Putamen (tissue), 1 donor: ENCODE measurements around the gene GATC.

ENCODE experiments used
- DNase-seq: peaks from one replicate; pipeline ENCODE4 v3.0.0-alpha.2; 2016; ENCODE audit warnings: low spot score

GATC gene, protein sequence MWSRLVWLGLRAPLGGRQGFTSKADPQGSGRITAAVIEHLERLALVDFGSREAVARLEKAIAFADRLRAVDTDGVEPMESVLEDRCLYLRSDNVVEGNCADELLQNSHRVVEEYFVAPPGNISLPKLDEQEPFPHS

DNA sequence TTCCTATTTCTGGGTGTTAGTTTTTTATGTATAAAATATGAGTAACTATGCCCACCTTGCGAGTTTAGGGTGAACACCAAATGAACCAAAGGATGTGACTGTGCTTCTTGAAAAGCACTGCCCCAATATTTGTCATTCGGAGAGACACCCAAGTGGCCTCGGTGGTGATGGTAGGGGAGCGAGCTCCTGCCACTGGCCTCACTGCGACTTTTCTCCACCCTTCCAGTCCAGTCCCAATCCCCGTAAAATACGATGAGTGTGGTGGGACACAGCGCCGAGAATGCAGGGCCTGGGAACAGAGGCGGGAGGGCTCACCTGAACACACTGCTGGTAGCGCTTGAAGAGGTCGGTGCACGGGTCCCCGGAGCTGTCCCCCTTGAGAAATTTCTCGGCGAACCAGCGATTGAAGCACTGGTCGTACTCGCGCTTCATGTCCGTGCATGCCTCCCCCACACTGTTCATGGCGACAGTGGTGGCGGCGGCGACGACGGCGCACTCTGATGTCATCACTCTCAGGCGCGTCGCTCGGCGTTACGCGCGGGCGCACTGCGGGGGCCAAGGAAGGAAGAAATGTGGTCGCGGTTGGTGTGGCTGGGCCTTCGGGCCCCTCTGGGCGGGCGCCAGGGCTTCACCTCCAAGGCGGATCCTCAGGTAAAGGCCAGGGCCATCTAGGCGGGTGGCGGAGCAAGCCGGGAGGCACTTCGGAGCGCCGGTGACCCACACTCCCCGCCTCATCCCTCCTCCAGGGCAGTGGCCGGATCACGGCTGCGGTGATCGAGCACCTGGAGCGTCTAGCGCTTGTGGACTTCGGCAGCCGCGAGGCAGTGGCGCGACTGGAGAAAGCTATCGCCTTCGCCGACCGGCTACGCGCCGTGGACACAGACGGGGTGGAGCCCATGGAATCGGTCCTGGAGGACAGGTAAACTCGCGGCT lies at the start of gene GATC, which contains the start of gene TRIAP1:
TSS of gene GATC (plus strand) at position 534 of the 933 bp plus-strand sequence. CDS start at position 571, 37 bp downstream.
TSS of gene TRIAP1 (minus strand) at position 474 of the 933 bp plus-strand sequence. CDS start at position 462, 12 bp downstream.
- peak; percentile 83 for DNase-seq

DNA sequence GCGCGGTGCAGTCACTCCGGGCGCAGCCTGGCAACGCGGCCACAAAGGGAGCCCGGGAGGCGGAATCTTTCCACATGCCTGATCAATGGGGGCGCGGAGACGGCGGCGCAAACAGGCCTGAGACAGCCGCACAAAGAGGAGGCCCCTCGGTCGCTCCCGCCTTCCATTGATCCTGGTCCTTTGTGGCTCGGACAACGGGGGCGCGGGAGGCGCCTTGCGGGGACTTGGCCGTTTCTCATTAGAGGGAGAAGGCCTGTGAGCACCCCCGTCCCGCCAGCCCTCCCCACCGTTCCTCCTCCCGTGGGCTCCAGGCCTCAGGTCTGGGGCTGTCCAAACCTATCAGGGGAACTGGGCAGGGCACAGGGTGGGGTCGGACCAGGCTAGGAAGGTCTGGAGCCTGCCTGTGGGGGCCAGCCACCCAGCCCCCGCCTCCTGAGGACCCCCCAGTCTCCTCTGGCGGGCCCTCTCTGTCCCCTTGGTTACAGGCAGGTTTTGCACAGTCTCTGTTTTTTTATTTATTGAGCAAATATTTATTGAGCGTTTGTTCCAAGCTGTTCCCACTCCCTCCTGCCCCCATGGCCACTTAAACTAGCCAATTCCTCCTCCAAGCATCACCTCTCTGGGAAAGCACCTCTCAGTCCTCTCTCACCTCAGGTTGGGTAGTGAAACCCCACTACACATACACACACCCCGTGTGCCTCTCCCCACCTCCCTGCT lies 48.3 kb upstream of the GATC start:
- DNase-seq = peak; percentile 23

DNA sequence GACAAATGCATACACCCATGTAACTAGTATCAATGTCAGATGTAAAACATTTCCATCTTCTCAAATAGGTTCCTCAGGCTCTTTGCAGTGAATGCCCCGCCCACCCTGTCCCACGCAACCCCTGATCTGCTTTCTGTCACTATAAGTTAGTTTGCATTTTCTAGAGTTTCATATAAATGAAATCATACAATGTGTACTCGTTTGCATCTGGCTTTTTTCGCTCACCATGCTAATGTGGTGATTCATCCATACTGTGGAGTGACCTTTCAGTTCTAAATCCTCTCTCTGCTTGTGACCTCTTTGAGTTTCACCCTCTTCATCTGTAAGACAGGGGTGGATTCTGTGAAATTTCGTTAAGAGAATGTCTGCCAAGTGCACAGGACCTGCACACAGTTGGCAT lies 46.7 kb upstream of the GATC start:
- DNase-seq = no peak

DNA sequence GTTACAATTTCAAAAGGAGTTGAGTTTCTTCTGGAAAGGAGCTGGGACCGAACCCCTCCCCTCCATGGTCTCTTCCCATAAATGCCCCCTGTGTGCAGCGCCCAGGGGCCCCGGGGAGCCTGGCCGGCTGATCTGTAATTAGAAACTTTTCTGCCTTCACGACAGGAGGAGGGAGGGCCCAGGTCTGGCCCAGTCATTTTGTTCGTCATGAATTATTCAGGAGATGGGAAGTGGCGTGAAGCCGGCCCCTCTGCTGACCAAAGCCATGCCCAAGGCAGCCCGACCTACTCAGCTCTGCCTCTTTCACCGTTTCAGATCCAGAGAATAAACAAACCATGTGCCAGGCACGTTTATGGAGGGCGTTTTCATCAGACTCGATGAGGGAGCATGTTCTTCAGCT lies 44.0 kb upstream of the GATC start:
- peak; percentile 9 for DNase-seq

DNA sequence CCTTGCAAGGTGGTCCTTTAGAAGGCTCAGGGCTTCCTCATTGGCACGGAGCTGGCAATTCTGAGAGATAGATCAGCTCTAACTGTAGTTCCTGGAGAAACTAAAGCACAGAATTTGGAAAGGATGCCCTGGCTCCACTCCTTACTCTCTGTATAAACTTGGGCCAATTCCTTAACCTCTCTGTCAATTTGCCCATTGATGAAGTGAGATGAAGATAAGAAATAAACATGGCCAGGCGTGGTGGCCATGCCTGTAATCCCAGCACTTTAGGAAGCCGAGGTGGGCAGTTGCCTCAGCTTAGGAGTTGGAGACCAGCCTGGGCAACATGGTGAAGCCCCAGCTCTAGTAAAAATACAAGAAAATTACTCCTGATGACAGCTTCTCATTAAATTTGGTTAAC lies 42.4 kb upstream of the GATC start:
- DNase-seq = no peak

DNA sequence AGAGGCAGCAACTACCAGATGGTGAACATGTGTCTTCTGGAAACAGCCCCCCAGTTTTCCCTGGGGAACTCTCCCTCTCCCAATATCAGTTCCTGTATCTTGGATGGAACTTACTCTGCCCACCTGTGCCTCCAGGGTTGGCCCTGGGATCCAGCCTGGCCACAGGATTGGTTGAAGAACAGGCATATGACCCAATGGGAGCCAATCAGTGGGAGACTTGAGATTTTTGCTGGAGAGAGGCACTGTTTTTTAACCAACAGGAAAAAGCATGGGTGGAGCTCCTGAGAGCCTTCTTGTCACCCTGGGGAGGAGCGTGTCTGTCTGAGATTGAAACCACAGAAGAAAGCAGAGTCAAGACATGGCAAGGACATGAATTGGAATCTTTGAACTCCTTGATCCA lies 42.0 kb upstream of the GATC start:
- DNase-seq = no peak

DNA sequence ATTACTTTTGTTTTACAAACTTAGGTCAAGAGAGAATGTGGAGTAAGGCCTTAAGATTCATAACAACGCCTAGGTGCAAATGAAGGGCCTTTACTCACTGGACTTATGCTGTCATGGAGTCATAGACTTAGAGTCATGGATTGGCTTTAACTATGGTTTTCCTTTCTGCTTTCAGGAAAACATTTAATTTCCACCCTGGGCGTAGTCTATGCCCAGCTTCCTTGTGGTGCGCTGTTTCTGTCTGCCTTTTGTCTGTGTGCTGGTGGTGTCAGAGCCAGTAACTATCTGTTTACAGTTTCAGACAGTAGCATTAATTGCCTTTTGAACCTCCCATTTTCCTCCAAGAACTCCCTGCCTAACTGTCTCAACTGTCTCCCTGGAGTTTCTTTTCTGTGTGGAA lies 40.2 kb upstream of the GATC start:
- no peak for DNase-seq

DNA sequence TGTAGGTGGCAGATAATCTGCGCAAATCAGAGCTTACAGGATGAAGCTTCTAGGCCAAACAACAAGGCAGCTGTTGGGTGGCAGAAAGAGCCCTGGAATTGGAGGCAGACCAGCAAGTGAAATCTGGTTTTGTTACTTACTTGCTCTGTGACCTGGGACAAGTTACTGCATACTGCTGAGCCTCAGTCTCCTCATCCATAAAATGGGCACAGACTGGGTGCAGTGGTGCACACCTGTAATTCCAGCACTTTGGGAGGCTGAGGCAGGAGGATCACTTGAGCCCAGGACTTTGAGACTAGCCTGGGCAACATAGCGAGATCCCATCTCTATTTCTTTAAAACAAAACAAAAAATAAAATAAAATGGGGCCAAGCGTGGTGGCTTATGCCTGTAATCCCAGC lies 39.7 kb upstream of the GATC start:
- no peak for DNase-seq

DNA sequence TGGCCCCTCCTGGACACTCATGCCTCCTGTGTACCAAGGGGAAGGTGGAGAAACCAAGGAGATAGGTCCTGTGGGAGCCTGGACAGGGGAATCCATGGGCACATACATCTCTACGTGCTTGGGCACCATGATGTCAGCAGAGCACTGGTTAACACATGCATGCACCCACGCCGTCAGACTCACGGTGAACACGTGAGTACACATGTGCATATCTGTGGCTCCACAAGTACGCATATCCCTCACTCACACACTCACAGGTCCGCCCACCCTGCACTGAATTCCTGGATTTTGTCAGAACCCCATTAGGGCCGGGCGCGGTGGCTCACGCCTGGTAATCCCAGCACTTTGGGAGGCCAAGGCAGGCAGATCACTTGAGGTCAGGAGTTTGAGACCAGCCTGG lies 37.5 kb upstream of the GATC start:
- DNase-seq = no peak

DNA sequence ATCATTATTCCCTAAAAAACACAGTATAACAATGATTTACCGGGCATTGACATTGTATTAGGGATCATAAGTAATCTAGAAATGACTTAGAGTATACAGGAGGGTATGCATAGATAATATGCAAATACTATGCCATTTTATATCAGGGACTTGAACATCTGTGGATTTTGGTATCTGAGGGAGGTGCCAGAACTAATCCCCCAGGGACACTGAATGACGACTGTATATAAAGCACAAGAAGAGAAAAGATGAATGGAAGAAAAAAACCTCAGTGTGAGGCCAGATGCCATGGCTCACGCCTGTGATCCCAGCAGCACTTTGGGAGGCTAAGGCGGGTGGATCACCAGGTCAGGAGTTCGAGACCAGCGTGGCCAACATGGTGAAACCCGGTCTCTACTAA lies 33.8 kb upstream of the GATC start:
- DNase-seq = no peak

DNA sequence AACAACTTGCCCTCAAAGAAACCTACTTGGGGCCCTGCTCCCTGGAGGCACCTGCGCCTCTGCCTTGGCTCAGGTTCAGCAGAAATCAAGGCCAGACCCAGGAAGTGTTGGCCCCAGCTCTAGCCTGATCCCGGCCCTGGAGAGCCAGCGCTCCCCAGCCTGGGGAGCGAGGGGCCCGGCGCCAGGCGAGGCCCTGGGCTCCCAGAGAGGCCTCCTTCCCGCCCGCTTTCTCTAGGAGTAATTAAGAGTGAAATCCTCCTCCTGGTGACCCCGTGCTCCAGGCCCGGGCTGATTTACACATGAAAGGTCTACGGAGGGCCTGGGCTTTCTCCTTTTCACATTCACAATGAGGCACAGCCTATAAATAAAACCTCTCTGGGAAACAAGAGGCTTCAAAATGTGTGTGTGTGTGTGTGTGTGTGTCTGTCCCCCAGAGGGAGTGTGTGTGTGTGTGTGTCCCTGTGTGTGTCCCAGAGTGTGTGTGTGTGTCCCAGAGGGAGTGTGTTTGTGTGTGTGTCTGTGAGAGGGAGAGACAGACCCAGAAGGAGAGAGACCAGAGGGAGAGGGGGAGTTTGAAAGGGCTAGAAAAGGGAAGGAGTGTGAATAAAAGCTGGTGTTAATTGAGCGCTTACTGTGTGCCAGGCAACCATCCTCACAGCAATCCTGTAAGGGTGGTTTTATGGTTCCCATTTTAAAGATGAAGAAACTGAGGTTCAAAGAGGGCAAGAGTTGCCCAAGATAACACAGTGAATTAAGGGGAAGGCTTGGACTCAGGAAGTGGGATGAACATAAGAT lies 32.1 kb upstream of the GATC start:
- DNase-seq = peak; percentile 57

DNA sequence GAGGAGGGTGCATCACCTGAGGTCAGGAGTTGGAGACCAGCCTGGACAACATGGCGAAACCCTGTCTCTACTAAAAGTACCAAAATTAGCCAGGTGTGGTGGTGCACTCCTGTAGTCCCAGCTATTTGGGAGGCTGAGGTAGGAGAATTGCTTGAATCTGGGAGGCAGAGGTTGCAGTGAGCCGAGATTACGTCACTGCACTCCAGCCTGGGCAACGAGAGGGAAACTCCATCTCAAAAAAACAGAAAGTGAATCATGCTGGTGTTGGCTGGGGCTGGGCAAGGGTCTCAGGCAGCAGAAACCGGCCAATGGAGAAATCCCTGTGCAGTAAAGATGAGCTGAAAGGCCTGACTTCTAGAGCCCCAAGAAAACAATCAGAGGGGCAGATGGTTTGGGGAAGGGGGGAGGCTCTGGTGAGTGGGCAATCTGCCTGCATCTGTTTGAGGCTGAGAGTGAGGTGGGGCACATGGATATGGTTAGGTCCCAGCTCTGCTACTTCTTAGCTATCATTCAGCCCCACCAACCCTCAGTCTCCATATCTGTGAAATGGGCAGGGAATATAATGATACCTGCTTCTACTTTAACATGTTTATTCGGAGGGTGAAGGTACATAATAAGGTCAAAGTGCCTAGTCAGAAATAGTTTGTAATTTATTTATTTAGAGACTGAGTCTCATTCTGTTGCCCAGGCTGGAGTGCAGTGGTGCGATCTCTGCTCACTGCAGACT lies 29.6 kb upstream of the GATC start:
- no peak for DNase-seq

DNA sequence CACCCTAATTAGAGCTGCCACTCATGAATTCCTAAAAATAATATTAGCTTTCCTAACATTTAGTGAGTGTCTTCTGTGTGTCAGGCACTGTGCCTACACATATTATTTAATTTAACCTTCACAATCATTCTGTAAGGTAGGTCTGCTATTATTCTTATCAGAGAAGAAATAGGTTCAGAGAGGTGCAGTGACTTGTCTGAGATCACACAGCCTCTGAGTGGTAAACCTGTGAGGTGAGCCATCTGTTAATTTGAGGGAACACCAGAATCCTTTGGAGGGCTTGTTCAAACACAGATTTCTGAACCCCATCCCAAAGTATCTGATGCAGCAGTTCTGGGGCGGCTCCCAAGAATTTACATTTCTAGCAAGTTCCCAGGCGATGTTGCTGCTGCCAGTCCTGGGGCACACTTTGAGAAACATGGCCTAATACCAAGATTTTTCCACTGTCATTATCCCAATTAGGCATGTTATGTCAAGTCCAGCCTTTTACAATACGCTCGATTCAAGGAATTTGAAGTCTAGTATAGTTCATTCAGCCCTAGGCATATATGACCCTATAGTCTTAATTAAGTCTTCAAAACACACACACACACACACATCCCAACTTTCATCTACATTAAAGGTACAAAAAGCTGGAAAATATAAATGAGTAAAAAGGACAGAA lies 28.2 kb upstream of the GATC start:
- DNase-seq = no peak

DNA sequence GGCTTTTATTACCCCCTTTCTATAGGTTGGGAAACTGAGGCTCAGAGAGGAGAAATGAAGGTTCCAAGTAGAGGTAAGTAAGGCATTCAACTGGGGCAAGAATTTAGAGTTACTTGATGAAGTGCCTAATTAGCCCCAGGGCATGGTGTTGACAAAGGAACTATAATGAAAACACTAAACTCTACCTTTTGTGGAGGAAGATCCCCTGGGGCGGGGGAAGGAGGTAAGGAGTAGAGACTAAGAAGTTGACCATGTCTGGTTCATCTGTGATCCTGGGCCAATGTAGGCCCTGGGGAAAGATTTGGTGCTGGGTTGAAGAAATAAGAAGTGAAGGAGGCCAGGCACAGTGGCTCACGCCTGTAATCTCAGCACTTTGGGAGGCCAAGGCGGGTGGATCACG lies 24.5 kb upstream of the GATC start:
- no peak for DNase-seq

DNA sequence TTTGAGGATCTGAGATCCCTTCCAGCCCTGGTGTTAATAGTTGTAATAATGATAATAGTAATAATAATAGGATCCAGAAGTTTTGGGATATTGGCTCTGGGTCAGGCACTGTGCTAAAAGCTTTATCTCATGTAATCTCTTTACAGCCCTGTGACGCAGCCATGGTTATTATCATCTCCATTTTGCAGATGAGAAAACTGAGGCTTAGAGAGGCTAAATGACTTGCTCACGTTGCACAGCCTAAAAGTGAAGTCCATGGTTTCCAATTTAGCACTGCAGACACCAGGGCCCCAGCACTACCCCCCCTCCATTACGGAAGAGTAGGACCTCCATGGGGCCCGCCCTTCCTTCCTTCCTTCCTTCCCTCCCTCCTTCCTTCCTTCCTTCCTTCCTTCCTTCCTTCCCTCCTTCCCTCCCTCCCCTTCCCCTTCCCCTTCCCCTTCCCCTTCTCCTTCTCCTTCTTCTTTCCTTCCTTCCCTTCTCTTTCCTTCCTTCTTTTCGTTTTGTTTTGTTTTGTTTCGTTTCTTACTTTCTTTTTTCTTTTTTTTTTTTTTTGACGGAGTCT lies 23.3 kb upstream of the GATC start:
- no peak for DNase-seq

DNA sequence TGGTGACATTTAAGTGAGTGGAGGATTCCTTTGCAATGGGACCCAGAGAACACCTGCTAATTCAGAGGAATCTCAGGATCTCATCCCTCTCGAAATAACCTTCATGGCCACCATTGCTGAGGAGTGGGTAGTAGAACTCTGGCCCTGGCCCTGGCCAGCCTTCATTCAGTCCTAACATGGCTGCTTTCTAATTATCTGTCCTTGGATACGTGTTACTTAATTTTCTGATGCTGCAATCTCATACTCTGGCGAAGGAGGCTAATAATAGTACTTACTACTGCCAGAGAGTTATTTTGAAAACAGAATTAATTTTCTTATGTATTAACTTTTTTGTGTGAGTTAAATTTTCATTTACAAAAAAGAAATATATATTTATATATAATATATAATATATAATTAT lies 20.4 kb upstream of the GATC start:
- DNase-seq = no peak

DNA sequence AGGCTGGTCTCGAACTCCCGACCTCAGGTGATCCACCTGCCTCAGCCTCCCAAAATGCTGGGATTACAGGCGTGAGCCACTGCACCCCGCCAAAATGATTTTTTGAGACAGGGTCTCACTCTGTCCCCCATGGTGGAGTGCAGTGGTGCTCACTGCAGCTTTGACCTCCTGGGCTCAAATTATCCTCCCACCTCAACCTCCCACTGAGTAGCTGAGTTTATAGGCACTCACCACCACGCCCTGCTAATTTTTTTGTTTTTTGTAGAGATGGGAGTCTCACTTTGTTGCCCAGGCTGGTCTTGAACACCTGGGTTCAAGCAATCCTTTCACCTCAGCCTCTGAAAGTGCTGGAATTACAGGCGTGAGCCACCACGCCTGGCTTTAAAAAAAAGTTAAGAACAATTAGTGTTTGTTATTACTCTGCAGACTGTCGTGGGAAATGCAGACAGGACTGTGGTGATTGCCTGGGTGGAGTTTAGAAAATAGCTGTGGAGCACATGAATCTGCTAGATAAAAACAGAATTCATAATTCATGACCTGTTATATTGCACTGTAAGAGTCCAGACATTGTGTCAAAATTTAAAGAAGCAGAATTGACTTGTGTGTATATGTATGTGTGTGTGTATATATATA lies 17.5 kb upstream of the GATC start:
- no peak for DNase-seq

DNA sequence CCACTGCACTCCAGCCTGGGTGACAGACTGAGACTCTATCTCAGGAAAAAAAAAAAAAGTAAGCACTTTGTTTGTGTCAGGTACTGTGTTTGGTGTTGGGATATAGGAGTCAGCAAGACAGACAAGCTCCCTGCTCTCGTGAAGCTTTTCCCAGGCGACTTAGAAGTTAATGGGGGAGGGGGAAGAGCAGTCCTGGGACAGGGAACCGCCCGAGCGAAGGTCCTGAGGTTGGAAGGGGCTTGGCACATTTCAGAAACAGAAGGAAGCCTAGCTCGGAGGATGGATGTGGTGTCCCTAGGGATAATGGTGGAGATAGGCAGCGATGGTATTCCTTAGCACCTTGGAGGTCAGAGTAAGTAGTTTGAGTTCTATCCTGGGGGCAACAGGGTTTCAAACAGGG lies 16.9 kb upstream of the GATC start:
- DNase-seq = no peak

DNA sequence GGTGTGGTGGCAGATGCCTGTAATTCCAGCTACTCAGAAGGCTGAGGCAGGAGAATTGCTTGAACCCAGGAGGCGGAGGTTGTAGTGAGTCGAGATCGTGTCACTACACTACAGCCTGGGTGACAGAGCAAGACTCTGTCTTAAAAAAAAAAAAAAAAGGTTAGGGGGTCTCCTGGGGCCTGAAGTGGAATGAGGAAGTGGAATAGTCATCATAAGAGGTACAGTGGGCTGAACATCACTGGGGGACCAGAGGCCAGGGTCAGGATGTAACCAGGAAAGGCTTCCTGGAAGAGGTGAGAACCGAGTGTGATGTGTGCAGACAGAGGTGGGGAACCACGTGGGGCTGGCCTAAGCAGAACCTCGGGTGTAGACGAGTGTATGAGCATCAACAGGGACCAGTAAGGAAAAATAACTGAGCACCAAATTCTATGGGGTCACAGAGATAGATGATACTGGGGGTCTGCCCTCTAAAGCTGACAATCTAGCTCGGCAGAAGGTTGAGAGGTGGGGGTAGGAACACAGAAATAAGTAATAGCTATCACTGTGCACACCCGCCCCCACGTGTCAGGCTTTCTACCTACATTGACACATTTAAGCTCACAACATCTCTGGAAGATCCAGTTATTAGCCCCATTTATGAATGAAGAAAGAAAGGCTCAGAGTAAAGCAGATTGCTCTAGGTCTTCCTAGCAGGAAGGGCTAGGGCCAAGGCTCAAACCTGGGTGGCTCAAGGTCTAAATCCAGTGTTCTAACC lies 13.3 kb upstream of the GATC start:
- DNase-seq = no peak
